GM21390 (cell line): Measurements from ENCODE around the gene MARK3.

Experiments used
- ATAC-seq: cut with Tn5 transposase; IDR thresholded peaks from one replicate; pipeline ENCODE4 v1.9.1; 2021; ENCODE audit not compliant: unreplicated experiment

Gene MARK3

GRCh38 chr14:103393676-103394626, 8.7 kb downstream of the MARK3 start:
- ATAC-seq = no peak

GRCh38 chr14:103395244-103395643, 10.0 kb downstream of the MARK3 start:
- ATAC-seq = no peak

GRCh38 chr14:103396463-103396862, 11.2 kb downstream of the MARK3 start:
- no peak for ATAC-seq

DNA sequence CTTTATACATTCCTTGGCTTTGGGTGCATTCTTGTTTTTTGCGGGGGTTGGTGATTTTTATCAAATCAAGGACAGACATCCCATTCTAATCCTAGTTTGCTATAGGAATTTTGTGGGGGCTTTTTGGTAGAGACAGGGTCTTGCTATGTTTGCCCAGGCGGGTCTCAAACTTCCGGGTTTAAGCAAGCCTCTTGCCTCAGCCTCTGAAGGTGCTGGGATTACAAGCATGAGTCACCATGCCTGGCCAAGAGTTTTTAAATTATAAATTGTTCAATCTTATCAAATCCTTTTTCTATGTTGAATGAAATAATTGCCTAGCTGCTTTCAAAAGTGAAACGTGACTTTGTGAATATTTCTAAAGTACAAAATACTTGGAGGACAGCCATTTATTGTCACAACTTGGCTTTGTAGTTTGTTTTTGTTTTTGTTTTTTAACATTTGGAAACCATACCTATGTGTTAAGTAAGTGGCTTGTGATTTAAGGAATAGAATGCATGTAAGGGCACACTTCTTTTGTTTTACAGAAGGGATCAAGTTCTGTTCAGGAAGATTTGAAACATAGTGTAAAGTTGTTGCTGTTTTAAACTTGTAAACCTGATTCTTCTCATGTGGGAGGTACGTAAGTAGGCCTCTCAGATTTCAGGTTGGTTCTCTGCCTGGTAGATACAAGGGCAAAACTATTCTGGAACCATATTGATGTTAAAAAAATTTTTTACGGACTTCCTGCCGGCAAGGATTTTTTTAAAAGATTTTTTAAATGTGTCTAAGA, 13.4 kb downstream of the MARK3 start:
- ATAC-seq = no peak

GRCh38 chr14:103400537-103400936, 15.3 kb downstream of the MARK3 start:
- no peak for ATAC-seq

- ATAC-seq = no peak
Observed at GRCh38 chr14:103401223-103402214, 16.3 kb downstream of the MARK3 start.

DNA sequence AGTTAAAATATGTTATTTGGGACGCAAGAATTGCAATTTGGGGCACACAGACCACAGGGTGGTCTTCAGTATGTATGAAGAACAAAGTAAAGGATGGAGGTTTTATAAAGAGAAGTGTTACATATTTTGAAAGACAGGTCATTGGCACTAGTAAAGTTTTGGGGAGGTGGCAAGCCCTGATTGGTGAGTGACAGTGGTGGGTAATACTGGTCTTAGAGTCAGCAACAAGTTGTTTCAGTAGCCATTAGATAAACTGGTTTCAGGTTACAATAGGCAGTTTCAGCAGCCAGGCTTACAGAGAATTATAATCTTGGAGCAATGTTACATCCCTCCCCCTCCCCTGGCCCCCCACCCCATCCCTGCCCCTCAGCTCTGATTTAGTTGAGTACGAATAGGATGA, 17.5 kb downstream of the MARK3 start:
- no peak for ATAC-seq

DNA sequence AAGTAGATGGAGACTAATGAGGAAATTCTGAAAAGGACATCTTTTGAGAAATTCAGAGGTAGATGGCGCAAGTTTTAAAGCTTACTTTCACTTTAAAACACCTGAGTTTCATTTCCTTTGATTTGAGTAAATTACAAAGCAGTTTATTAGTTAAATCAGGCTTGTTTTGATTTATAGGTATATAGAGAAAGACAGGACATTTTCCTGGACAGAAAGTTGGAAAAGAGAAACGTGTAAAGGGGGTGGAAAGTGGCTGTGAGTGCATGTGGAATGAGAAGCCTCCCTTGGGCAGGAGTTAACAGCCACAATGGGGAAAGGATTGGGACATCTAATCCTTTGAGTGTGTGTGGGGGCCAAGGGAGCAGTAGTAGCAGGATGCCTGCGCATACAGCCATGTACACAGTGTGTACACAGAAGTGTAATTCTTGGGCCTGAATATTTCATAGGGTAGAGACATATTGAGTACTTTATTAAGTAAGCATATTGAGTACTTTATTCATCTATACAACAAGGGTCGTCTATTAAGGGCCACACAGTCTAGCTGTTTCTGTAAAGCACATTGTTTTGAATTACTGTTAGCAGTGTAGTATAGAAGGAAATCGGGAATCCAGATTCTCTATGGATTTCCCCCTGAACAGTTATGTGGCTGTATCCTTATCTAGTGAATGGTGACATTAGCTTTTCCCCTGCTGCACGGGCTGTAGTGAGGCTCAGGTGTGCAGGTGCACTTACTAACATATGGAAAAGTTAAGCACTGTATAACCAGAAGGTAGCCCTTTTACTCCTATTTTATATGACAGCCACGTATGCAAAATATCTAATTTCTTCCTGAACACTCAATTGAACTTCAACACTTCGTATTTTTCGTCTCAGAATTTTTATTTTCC, 19.1 kb downstream of the MARK3 start:
- no peak for ATAC-seq

DNA sequence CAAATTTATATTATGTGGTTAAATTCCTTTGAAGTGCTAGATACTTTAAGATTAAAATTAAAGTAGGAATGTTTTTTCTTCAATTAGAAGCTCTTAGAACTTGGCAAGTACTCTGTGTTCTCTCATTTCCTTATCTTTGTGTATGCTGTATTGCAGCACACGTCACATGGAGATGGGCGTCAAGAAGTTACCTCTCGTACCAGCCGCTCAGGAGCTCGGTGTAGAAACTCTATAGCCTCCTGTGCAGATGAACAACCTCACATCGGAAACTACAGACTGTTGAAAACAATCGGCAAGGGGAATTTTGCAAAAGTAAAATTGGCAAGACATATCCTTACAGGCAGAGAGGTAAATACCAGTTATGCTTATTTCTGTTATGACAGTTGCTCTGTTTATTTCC, 19.7 kb downstream of the MARK3 start:
- no peak for ATAC-seq

- ATAC-seq = no peak
Observed at GRCh38 chr14:103408491-103409155, 23.4 kb downstream of the MARK3 start.

DNA sequence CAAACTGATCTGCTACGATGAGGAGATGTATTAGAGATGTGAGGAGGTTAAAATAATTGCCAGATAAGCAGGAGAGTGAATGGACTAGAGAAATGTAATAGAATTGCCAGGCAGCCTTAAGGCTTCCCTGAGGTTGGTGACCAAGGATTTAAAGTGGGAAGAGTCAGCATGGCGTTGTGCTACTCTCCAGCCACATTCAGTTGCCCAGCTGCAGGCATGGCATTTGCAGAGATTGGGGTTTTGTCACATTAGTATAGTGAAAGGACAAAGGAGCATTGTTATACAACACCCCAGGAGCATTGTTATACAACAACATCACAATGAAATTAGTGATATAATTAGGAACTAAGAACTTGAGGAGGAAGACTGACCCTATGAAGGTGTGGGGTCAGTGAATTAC, 31.7 kb downstream of the MARK3 start:
- no peak for ATAC-seq

- no peak for ATAC-seq
Observed at GRCh38 chr14:103418481-103418818, 33.2 kb downstream of the MARK3 start.

DNA sequence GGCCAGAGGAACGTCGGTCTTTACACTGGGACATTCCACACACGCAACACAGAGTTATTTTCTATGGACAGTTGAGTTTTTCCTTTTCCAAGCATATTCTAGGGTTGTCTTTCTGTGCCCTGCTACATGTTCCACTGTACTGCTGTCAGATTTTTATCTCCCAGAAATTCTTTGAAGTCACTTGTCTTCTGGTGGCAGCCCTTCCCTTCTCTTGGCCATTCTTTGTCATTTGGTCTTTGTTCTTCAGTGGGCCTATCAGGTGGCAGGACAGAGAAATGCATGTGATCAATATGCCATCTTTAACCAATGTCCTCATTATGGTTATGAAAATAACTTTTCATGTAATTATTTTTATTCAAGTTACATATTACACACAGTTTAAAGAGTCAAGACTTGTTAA, 36.3 kb downstream of the MARK3 start:
- no peak for ATAC-seq

DNA sequence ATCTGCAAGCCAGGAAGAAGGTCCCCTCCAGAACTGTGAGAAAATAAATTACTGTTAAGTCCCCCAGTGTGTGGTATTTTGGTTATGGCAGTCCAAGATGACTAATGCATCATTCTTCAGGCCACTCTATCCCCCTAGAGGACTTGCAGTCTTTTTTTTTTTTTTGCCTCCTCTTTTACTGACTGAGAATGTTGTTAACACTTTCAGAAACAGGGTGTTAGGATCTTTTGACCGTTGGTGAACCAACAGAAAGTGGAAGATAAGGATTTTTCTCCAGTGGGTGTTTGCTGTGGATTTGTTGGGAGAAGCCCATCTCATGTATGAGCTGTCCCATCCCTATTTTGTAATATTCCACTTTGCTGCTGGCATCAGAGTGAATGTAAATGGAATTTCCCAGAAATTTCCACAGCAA, 37.8 kb downstream of the MARK3 start:
- ATAC-seq = no peak

DNA sequence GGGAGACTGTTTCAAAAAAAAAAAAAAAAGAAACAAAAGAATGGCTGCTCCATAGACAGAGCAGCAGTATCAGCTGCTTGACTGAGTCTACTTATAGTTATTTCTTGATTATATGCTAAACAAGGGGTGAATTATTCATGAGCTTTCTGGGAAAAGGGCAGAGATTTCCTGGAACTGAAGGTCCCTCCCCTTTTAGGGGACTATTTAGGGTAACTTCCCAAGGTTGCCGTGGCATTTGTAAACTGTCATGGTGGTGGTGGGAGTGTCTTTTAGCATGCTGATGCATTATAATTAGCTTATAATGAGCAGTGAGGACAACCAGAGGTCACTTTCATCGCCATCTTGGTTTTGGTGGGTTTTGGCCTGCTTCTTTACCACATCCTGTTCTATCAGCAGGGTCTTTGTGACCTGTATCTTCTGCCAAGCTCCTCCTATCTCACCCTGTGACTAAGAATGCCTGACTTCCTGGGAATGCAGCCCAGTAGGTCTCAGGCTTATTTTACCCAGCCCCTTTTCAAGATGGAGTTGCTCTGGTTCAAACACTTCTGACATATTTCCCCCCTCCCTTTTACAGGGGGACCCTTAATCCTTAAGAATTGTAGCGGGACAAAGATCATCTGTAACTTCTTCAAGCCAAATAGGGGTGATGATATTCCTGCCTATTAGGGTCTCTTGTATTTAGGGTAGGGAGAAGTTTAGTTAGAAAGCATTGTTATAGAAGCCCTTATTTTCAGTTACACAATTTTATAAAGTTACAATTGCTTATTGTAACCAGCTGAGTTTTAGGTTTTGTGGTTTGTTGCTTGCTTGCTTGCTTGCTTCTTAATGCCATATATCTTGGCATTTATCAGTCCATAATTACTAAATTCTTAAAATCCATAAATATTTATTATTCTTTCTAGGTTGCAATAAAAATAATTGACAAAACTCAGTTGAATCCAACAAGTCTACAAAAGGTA, 42.5 kb downstream of the MARK3 start:
- no peak for ATAC-seq

- no peak for ATAC-seq
Observed at GRCh38 chr14:103428723-103429556, 43.7 kb downstream of the MARK3 start.

- no peak for ATAC-seq
Observed at GRCh38 chr14:103430358-103430757, 45.1 kb downstream of the MARK3 start.
